ENCODE measurements around the gene WFDC8. TPM values are rescaled to one million over a fixed set of nuclear protein-coding genes. Genes with fewer than 3 reads are reported as not detected.

WFDC8 gene
- total RNA-seq, 6 donors from 2014 or later, result not detected

- no peaks in the 10 kb centered on the region for H3K27me3 ChIP-seq
- ATAC-seq (ENCODE audit: low FRiP score in 2 of 2) (no peak), DNase-seq (no peak)
- 73 to 84% methylated on average over 1 of the region's 1 CpG for WGBS, 2 donors
- H3K27ac ChIP-seq, result no peak overlapping the region
- no peak overlapping the region for H3K4me3 ChIP-seq
- H3K9me3 ChIP-seq, result no peaks in the 10 kb centered on the region
- H3K36me3 ChIP-seq, result no peaks in the 10 kb centered on the region
- TF ChIP-seq CTCF (IDR thresholded peaks at IDR 0.05) (no peak), EP300 (IDR thresholded peaks at IDR 0.05) (no peak), POLR2A (IDR thresholded peaks at IDR 0.05) (no peak), POLR2AphosphoS5 (IDR thresholded peaks at IDR 0.05) (no peak)
- no peaks in the 10 kb centered on the region for H3K4me1 ChIP-seq
These were observed 23.9 kb downstream of the WFDC8 start for GRCh38 chr20:45555198-45555597.

GRCh38 chr20:45552456-45552855, 26.6 kb downstream of the WFDC8 start:
- Histone ChIP-seq H3K27me3 (no peaks in the 10 kb centered on the region), H3K36me3 (no peaks in the 10 kb centered on the region), H3K4me1 (no peaks in the 10 kb centered on the region), H3K27ac (no peak overlapping the region), H3K9me3 (no peaks in the 10 kb centered on the region), H3K4me3 (no peak overlapping the region)
- TF ChIP-seq POLR2AphosphoS5 (IDR thresholded peaks at IDR 0.05), result no peak
- TF ChIP-seq EP300 (IDR thresholded peaks at IDR 0.05), result no peak
- no peak for TF ChIP-seq POLR2A (IDR thresholded peaks at IDR 0.05)
- no peak for TF ChIP-seq CTCF (IDR thresholded peaks at IDR 0.05)
- DNase-seq (no peak), ATAC-seq (ENCODE audit: low FRiP score in 2 of 2) (no peak)
- 76 to 85% methylated on average over 2 of the region's 2 CpGs for WGBS, 2 donors

GRCh38 chr20:45550765-45551164, 28.3 kb downstream of the WFDC8 start:
- DNase-seq, result no peak
- Histone ChIP-seq H3K27ac (no peak overlapping the region), H3K27me3 (no peaks in the 10 kb centered on the region), H3K36me3 (no peaks in the 10 kb centered on the region), H3K9me3 (no peaks in the 10 kb centered on the region), H3K4me1 (no peaks in the 10 kb centered on the region), H3K4me3 (no peak overlapping the region)
- ATAC-seq (ENCODE audit: low FRiP score in 2 of 2), result no peak
- TF ChIP-seq EP300 (IDR thresholded peaks at IDR 0.05) (no peak), CTCF (IDR thresholded peaks at IDR 0.05) (no peak), POLR2AphosphoS5 (IDR thresholded peaks at IDR 0.05) (no peak), POLR2A (IDR thresholded peaks at IDR 0.05) (no peak)

- TF ChIP-seq POLR2AphosphoS5 (IDR thresholded peaks at IDR 0.05), result no peak
- TF ChIP-seq EP300 (IDR thresholded peaks at IDR 0.05), result no peak
- TF ChIP-seq CTCF (IDR thresholded peaks at IDR 0.05), result no peak
- no peak for TF ChIP-seq POLR2A (IDR thresholded peaks at IDR 0.05)
- 92 to 94% methylated on average over 7 of the region's 7 CpGs for WGBS, 2 donors
- H3K4me3 ChIP-seq, result no peak overlapping the region
These were observed 30.7 kb downstream of the WFDC8 start for GRCh38 chr20:45548410-45548809.

GRCh38 chr20:45547206-45547770, 31.8 kb downstream of the WFDC8 start, which contains the start of gene EPPIN:
Gene EPPIN, minus strand, starts transcription at chr20:45547401. Its CDS starts 44 bp downstream, at chr20:45547357.
- 82 to 85% methylated on average over 6 of the region's 6 CpGs for WGBS, 2 donors

More at GRCh38 chr20:45548410-45548809, 30.7 kb downstream of the WFDC8 start:
- ATAC-seq (ENCODE audit: low FRiP score in 2 of 2) (no peak), DNase-seq (no peak)
- Histone ChIP-seq H3K36me3 (no peaks in the 10 kb centered on the region), H3K27me3 (no peaks in the 10 kb centered on the region), H3K4me1 (no peaks in the 10 kb centered on the region), H3K27ac (no peak overlapping the region), H3K9me3 (no peaks in the 10 kb centered on the region)

More at GRCh38 chr20:45547206-45547770, 31.8 kb downstream of the WFDC8 start, which contains the start of gene EPPIN:
- ATAC-seq (ENCODE audit: low FRiP score in 2 of 2) (no peak), DNase-seq (no peak)
- no peak for TF ChIP-seq EP300 (IDR thresholded peaks at IDR 0.05)
- no peak for TF ChIP-seq POLR2A (IDR thresholded peaks at IDR 0.05)
- no peak for TF ChIP-seq POLR2AphosphoS5 (IDR thresholded peaks at IDR 0.05)
- no peak for TF ChIP-seq CTCF (IDR thresholded peaks at IDR 0.05)
- Histone ChIP-seq H3K36me3 (no peaks in the 10 kb centered on the region), H3K27ac (no peak within 1 kb of the TSS), H3K4me1 (no peaks in the 10 kb centered on the region), H3K4me3 (no peak within 1 kb of the TSS), H3K9me3 (no peaks in the 10 kb centered on the region), H3K27me3 (no peaks in the 10 kb centered on the region)
